CD4-positive, alpha-beta T cell treated with Interleukin-17A for 4 hours (primary cell): ENCODE results near the gene PCGF5.
"Not testable (repeated sequence)": the region's sequence is repeated elsewhere in the genome, so short reads cannot be mapped to it uniquely, and the experiment has no call there.

Experiments
- DNase-seq: peaks from one replicate; pipeline ENCODE4 v3.0.0-alpha.2; 2020; ENCODE audit warnings: mixed read lengths

The PCGF5 gene

DNA sequence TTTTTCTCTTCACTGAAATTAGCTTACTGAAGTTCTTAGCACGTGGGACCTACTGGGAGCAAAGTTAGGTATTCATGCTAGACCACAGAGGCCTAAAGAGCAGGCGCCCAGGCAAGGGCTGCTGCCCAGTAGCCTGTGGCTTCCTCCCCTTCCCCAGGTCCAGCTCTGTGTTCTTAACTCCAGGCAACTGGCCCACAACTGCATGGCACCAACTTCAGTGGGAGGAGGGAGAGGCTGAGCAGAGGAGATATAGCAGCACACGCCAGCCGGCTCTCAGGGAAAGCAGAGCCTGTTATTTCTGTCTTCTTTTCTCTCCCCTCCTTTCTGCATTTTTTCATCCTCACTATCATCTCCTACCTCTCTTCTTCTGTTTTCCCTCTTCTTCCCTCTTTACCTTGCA is 67.4 kb downstream of the PCGF5 start:
- DNase-seq, result no peak

DNA sequence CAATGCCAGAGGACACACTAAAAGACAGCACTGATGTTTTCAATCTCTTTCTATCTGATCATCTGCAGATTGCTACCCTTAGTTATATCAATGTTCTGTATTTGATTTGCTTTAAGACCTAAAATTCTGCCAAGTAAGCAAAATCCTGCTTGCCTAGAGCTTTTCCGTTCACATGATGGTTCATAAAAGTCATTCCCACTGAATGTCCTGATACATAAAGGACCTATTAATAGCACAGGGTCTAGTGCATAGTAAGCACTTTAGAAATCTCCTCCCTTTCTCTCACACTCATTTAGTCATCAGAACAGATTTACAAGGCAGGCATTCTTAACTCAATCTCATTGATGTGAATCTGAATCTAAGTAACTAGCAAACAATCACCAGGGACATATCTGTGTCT is 68.8 kb downstream of the PCGF5 start:
- DNase-seq, result no peak

DNA sequence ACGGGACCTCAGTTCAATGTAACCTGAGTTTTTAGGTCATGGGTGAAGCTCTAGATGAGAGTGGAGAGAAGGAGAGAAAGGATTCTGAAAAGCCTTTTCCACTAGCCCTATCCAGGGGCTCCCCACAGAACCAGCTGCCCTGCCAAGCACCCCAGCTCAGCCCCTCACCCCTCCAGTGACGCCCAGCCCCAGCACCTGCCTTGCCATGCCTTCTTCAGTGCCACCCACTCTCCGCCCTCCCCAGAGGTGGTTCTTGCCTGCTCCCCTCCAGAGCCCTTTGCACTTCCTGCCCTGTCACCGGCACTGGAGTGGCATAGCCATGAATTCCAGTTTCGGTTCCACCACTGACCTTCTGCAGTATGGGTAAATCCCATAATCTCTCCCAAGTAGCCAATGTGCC is 70.1 kb downstream of the PCGF5 start:
- DNase-seq, result no peak

DNA sequence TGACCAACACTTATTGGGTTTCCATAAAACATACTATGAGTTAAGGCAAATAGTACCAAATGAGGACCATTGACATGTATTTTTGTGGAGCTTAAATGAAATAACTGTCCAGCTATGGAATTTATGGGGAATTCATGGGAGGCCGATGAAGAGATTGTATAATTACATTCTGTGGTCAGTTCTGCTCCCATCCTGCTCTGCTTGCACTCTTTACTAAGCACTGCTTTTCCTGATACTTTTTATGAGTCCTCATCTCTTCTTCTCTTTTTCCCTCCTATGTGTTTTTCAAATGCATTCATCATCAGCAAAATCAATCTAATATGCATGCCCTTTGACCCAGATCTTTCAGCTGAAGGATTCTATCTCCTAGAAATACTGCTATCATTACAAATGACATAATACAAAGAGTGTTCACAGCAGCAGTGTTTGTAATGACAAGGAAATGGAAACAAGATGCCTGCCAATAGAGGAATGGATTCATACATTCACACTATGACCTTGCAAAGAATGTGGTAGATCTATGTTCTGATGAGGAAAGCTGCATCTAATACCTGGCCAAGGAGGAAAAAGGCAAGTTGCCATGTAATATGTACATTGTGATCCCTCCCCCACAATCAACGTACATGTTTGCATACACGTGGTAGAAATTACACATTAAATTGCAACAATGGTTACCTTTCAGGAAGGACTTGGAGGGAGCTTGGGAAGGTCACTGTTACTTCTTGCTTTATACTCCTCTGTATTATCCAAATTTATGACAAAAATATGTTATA is 73.9 kb downstream of the PCGF5 start:
- no peak for DNase-seq

DNA sequence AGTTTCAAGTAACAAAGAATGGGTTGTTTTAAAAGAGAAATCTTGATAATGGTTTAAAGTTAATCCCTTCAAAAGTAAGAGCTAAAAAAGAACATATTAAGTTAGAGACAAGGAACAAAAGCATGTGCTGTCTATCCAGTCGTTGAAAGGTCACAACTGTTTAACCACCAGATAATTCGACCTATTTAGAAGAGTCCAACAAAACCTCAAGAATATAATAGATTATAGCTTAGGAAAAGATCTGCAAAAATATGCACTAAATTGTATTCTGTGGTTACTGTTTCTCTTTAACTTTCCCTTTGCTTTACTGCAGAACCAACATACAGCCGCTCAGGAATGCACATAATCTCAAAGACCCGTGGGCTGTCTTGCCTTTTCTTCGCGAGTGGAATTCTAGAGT is 74.9 kb downstream of the PCGF5 start:
- no peak for DNase-seq

DNA sequence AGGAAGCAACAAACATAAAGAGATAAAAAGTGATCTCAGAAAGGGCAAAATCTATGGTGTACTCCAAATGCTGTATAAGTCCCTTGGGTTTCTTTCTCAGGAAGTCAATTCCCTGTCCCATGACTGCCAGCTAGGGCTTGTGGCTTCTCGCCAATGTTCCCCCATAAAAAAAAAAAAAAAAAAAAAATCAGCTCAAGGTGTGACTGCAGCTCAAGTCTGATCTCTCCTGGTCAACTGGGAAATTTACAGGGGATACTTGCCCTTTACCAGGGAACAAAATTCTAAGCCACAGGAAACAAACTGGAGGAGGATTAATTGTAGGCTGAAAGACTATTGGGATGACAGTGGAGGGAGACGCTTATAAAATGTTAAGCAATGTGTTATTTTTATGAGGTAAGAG is 76.0 kb downstream of the PCGF5 start:
- DNase-seq, result no peak

DNA sequence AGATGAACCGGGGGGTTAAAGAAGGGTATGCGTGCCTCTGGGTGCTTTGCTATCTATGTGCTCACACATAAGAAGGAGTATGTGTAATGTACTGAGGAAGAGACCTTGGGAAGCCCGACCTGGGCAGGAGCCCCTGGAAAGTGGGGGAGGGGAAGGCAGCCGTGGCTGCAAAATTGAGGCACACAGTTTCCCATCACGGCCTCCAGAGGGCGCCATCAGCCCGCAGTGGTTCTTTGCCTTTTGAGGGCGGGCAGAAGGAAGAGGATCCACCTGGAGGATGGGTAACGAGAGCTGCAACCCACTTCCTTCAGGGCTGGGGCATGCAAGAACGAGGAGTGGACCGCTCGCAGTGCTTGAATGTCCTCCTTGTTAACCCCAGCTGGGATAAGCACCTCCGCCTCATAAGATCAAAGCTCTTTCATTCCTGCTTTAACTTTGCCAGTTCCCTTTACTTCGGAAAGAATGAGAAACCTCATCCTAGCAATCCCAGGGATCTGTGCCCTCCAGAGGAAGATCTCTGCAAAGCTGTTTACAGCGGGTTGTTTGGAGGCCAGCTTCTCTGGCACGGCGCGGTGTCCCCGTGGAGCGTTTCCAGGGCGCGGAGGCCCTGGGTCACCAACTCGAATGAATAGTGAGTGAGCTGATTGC is 77.9 kb downstream of the PCGF5 start:
- peak; percentile 84 for DNase-seq

DNA sequence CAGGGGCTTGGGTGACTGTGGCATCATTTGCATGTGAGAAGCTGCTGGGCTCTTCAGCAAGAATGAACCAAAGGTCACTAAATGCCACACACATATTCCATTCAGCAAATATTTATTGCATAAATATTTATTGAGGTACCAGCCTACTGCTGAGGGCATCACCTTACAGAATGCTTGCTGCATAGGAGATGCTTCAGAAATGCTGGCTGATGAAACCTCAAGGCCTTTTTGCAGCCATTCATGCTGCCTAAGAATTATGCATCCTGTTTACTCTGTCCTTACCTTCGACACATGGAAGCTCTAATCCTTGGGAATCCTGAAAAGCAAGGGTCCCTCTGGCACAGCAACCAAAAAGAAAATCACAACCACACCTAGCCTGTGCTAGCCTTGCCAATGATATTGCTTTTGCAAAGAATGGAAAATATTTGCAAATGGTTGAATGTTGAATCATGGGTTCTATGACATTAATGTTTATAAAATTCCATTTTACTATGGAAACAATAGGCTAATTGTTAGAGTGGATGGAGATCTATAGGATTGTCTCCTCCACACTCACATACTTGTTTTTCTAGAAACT is 79.6 kb downstream of the PCGF5 start:
- DNase-seq, result no peak

DNA sequence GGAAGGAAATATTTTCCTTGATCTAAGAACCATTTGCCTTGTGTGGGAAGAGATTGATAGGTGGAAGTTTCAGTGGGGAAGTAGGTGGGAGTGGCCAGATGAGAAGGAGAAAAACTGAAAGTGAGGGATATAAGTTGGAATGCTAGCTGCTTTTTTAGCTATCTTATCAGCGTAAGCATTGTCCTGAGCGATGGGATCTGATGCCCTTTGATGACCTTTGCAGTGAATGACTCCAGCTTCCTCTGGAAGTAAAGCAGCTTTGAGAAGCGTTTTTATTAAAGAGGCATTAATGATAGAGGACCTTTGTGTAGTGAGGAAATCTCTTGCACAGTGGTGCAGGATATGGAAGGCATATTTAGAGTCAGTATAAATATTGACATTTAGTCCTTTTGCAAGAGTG is 82.5 kb downstream of the PCGF5 start:
- DNase-seq, result not testable (repeated sequence)

DNA sequence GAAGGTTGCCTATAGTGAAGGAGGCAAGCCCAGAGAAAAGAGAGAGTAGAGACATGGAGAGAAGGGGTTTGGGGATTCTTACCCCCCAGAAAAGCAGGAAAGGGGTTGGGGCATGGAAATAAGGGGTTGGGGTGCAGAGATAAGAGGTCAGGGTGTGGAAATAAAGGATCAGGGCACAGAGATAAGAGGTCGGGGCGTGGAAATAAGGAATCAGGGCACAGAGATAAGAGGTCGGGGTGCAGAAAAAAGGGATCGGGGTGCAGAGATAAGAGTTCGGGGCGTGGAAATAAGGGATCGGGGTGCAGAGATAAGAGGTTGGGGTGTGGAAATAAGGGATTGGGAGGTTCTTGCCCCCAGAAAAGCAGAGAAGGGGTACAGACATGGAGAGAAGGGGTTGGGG is 85.5 kb downstream of the PCGF5 start:
- not testable (repeated sequence) for DNase-seq

DNA sequence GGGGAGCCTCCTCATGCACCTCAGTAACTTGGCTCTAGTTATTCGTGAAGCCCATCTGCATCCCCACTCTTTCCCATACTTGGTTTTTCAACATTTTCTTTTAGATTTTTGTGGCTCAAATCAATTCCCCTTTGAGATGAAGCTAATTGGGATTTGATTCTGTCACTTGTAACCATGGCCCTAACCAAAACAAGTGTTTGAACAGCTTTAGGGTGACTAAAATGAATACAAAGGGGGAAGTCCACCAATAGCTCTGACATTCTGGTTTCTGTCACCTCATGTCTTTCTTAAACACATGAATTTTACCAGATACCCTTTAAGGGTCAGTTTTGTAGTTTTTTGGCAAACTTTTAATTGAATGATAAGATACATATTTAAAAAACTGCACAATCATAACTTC is 87.0 kb downstream of the PCGF5 start:
- no peak for DNase-seq

DNA sequence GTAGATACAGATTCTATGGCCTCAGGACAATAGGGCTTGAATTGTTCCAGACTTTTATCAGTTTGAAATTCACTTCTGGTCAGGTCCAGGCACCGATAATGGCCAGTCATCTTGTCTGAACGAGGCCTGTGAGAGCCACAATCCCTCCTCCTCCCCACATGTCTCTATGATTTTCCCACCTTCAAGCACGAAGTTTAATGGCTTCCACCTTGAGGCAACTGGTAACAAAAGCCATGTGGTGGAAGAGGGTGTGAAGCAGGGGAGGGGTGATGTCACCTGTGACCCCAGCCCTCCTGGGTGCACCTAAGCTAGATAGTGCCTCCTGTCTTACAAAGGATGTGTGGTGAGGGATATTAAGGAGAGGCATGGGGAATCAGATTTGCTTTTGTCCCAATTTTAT is 89.2 kb downstream of the PCGF5 start:
- no peak for DNase-seq

DNA sequence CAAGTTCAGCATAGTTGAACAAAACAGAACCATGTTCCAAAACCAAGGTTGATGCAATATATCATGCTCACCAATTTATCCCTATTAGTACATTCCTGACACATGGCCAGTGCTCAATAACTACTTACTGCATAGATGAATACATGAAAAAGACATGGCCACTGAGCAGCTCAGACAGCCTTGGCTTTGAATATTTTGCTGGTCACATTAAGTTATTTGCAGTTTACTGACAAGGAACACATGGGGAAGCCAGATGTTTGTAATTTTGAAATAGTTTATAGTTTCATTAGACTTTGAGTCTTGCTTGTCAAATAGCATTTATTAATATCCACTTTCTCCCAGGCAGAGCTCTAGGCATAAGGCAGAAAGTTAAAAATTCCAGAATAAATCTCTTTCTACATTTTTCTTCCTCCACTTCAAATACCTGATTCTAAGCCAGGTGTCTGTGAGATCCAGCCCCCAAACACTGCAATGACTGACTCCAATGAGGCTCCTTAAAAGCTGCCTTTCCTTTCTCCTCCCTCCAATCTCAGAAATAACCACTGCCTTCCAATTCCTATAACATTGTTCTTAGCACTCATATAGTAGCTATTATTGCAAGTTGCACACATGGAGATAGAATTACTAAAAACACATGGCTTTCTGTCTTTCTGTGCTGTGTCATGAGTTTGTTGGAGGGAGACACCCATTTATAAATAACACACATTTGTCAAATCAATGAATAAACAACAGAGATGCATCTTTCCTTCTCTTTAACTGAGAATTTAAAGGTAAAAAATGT is 91.3 kb downstream of the PCGF5 start:
- no peak for DNase-seq

DNA sequence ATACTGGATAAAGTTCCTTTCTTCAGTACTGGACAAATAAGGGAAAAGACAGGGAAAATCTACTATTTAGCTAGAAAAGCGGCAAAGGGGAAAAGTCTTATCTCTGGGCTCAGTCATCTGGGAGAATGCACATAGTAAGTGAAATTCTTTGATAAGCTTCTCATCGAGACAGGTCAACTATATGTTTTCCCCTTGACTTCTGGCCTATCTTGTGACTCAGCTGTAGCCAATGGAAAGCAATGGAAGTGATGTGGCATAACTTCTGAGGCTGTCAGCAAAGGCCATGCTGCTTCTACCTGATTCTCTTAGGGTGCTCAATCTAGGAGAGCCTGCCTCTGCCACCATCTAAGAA is 91.9 kb downstream of the PCGF5 start:
- no peak for DNase-seq

DNA sequence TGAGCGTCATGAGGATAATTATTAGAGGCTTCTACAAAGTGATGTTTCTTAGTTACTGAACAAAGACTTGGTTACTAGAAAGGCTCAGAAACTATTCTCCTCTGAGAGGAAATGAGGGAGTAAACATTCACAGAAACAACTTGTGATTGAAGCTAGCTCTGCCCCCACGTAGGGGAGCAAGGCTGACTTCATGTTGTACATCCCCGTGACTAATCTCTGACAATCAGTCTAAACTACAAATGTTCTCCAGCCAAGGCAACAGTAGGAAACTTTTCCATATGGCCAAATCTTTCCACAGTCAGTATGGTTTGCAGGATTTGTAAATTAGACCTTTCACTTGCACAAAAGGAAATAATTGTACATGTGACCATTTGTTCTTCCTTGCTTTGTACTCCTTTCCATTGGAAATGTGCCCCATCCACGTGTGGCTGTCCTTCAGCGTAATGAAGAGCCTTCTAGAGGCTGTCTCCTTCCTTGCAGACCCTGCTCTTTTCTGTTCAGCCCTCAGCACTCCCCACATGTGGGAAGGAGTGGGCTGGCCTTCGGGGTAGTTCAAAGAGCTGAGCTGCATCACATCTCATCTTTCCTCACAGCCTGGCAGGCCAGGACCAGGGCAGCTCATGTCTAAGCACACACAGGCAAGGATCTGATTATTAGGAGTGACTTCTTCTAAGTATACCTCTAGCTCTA is 93.5 kb downstream of the PCGF5 start:
- DNase-seq, result no peak

DNA sequence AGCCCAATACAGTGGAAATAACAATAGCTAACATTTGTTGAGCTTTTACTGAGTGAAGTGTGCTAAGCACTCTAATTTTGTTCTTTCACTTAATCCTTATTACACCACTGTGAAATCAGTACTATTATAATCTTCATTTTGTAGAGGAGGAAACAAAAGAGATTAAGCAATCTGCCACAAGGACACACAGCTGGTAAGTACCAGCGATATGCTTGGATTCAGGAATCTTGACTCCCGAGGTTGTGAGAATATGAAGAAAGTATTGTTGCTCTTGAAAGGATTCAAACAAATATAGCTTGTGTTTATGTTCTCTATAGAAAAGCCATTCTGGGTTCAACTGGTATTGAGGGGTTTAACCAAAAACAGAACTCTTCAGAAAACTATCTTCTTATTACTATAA is 96.0 kb downstream of the PCGF5 start:
- no peak for DNase-seq

DNA sequence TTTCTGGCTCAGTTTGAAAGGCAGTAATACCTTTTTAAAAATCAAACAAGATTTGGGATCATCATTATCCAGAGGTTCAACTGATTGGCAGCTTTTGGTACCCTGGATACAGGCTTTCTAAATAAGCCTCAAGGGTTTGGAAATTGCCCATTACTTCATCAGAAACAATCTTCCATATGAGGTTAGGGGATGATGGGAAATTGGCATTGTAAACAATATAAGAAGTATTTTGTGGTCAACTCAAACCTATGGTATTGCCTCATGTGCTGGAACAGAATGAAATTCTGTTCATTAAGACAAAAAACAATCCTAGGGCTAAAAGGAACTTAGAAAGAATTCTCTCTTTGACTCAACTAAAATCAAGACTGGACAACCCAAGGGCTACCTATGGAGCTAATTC is 97.1 kb downstream of the PCGF5 start:
- DNase-seq, result no peak

DNA sequence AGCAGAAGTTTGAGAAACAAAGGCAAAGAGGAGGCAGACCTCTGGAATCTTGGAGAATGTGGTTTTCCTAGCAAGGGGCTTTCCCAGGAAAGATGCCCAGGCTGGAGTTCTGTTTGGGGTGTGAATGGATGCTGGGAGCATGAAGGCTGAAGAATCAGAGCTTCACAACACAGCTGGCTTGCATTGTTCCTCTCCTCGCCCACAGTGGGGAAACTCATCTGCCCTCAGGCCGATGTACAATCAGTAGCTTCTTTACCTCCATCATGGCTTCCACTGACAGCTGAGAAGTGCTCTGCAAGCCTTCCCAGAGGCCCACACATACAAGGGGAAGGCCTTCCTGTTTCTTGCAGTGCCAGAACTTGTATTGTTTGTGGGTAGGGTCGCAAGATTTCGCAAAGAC is 98.9 kb downstream of the PCGF5 start:
- no peak for DNase-seq

DNA sequence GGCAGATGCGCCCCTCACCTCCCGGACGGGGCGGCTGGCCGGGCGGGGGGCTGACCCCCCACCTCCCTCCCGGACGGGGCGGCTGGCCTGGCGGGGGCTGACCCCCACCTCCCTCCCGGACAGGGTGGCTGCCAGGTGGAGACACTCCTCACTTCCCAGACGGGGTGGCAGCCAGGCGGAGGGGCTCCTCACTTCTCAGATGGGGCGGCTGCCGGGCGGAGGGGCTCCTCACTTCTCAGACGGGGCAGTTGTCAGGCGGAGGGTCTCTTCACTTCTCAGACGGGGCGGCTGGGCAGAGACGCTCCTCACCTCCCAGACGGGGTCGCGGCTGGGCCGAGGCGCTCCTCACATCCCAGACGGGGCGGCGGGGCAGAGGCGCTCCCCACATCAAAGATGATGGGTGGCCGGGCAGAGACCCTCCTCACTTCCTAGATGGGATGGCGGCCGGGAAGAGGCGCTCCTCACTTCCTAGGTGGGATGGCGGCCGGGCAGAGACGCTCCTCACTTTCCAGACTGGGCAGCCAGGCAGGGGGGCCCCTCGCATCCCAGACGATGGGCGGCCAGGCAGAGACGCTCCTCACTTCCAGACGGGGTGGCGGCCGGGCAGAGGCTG is 102.9 kb downstream of the PCGF5 start:
- not testable (repeated sequence) for DNase-seq

DNA sequence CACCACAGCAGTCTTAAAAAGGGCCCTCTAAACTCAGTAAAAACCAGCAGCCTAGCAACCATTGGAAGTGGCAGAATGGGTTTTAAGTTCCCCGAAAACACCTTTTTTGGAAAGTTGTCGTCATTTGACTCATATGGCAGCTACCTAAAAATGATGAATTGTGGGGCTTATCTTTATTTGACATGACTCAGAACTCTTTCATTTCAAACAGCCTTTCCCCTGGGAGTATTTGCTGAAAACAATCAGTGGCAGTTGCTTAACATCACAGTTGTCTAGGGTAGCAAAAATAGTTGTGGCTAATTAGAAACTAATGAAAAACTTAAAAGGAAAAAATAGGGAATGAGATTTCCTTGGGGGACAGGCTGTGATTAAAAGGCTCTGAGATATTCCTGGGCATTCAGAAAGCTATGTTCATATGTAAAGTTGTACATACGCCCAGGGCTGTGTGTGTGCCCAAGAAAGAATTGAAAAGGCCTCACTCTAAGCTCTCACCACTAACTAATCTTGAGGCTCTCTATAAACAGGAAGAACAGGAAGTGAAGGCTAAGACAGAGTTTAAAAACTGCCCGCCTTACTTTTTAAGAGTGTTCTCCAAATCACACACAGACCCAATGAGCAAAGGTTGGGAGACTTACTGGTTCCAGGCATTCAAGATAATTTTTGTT is 108.0 kb downstream of the PCGF5 start:
- DNase-seq, result no peak
